Measurements from ENCODE around the gene SPOCK1.

The SPOCK1 gene

DNA sequence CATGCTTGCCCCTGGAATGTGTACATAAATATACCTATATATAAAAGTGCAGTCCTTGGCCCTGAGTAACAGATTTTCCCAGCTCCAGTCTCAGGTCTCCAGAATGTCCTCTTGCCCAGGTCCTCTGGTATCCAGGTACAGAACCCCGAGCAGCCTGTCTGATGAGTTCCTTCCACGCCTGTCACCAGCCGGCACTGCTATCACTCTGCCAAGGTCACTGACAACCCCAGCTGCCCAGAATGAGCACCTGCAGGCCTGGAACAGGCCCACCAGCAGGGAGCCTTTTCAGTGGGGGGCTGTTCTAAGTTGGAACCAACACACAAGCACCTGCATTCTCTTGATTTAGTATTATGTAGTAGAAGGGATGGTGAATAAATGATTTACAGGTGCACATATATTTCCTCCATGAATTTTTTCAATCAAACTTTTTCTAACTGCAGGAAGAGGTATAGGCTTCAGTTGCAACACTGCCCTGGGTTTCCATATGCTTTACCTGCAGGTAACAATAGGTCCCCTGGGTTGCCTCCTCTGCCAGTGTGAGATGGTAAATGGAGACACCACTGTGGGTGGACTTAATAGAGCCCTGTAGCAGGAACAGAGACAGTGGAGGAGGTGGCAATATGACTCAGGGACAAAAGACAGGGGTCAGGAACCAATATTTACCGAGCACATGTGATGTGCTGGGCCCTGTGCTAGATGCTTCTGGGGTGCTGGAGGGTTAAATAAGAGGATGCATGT is 291.9 kb downstream of the SPOCK1 start:
- DNase-seq (ENCODE audit: low read depth in 2 of 2), result no peak

DNA sequence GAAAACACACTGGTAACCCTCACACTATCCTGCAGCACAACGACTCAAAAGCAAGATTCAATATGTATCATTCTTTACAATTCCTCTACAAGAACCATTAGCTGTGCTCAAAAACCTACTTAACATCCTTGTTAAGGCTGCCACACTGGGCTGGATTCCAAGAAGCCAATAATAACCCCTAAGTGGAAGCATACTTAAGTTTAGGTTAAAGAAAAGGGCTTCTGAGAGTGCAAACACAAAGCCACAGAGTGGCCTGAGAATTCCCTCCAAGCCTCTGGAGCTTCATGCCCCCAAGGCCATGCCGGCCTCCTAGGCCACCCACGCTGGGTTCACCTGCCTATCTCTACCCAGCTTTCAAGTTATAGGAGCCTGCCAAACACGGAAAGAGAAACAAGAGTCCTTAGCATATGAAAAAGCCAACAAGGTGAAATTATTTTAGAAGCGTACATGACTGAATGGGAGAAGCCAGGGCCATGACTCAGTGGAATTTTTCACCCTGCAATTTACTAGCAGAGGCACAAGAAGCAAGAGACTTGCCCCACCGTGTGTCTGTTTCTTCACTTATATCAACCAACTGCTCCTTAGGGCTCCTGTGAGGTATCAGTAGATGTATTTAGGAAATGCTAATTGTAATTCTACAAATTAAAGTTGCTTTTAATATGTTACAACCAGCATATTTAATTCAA is 293.0 kb downstream of the SPOCK1 start:
- DNase-seq (ENCODE audit: low read depth in 2 of 2), result peak; percentile 49 to 50
- no peak overlapping the region for H3K4me3 ChIP-seq (replicated peaks in 1 of 2; ENCODE audit: low read depth in 2 of 2, low read length in 2 of 2)
- TF ChIP-seq, protein P1, sequence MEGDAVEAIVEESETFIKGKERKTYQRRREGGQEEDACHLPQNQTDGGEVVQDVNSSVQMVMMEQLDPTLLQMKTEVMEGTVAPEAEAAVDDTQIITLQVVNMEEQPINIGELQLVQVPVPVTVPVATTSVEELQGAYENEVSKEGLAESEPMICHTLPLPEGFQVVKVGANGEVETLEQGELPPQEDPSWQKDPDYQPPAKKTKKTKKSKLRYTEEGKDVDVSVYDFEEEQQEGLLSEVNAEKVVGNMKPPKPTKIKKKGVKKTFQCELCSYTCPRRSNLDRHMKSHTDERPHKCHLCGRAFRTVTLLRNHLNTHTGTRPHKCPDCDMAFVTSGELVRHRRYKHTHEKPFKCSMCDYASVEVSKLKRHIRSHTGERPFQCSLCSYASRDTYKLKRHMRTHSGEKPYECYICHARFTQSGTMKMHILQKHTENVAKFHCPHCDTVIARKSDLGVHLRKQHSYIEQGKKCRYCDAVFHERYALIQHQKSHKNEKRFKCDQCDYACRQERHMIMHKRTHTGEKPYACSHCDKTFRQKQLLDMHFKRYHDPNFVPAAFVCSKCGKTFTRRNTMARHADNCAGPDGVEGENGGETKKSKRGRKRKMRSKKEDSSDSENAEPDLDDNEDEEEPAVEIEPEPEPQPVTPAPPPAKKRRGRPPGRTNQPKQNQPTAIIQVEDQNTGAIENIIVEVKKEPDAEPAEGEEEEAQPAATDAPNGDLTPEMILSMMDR (IDR thresholded peaks at IDR 0.05; ENCODE audit: low read depth, low read length), result no peak

More for the DNA sequence above, 291.9 kb downstream of the SPOCK1 start:
- no peak overlapping the region for H3K4me3 ChIP-seq (replicated peaks in 1 of 2; ENCODE audit: low read depth in 2 of 2, low read length in 2 of 2)
- TF ChIP-seq, protein P1 (IDR thresholded peaks at IDR 0.05; ENCODE audit: low read depth, low read length), result no peak

DNA sequence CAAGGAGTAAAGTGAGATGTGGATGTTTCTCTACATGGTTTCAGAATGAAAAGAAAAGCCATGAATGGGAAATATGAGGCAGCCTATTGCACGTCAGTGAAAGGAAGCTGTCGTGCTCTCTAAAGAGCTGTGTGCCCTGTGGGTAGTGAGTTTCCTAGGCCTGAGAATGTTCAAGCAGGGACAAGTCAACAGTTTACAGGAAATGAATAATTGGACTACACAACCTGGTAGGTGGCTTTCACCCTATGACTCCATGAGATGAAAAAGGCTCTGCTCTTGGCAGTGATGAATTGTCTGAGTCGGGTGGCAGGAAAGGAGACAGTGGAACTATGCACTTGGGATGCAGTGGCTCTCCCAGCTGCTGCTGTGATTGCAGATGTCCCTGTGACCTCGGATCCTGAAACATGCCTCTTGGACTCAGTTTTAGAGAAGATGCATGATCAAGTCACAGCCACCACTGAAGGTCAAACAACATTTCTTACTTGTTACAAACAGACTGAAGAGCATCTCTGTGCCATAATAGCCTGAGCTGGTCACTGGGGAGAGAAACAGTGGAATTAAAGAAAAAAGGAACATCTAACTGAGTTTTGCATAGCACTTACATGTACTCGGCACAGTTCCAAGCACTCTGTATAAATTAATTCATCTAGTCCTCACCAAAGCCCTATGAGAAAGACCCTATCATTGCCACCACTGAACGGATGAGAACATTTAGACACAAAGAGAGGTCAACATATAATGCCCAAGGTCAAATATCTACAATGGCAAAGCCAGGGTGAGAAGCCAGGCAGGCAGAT is 293.7 kb downstream of the SPOCK1 start:
- no peak overlapping the region for H3K4me3 ChIP-seq (replicated peaks in 1 of 2; ENCODE audit: low read depth in 2 of 2, low read length in 2 of 2)
- DNase-seq (ENCODE audit: low read depth in 2 of 2), result peak in 1 of 2 donors; percentile 66
- TF ChIP-seq, protein P1 (IDR thresholded peaks at IDR 0.05; ENCODE audit: low read depth, low read length), result no peak

DNA sequence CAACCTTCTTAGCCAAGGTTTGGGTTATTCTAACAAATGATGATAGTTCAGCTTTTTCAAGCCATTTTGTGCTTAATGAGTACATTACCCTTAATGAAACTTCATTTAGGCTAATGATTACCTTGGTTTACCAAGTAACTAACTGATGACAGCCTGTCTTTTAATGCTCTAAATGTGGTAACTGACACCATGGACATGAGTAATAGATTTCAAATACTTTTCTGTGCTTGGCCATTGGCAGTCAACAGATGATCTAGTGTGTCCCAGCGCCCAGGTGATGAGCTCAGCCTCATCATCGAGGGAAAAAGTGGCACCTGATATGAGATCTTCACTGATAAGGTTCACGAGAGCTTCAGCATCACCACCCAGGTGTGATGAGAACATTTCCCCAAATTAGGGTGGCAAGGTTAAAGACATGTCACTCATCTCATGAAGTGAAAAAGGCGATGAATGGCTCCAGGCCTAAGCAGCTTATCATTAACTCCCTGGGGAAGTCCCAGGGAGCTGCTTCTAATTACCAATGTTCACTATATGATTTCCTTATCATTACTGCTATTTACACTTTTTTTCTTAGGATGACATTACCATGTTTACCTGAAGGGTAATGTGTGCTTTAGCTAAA is 296.0 kb downstream of the SPOCK1 start:
- DNase-seq (ENCODE audit: low read depth in 2 of 2), result no peak
- TF ChIP-seq, protein P1 (IDR thresholded peaks at IDR 0.05; ENCODE audit: low read depth, low read length), result no peak
- H3K4me3 ChIP-seq (replicated peaks in 1 of 2; ENCODE audit: low read depth in 2 of 2, low read length in 2 of 2), result no peak overlapping the region

DNA sequence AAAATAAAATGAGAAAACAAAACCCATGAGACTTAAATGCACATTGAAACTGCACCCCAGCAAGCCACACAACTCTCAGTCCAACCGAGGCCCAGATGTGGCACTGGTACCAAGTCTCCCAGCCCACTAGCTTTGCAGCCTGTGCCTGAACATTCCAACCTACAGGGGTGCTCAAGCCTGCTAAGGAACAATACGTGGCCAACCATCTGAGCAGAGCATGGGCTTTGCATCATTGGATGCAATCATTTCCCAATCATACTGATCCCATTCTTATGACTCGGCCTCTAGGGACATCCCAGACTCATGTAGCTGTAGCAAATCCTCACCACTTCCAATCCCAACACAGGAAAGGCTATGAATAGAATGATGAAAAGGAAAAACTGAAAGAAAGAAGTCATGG is 297.2 kb downstream of the SPOCK1 start:
- H3K4me3 ChIP-seq (replicated peaks in 1 of 2; ENCODE audit: low read depth in 2 of 2, low read length in 2 of 2), result no peak overlapping the region
- DNase-seq (ENCODE audit: low read depth in 2 of 2), result peak; percentile 88 to 98

More for the DNA sequence above, 297.2 kb downstream of the SPOCK1 start:
- TF ChIP-seq, protein P1 (IDR thresholded peaks at IDR 0.05; ENCODE audit: low read depth, low read length), result peak; percentile 82

All from cardiac fibroblast (primary cell).